Measurements from ENCODE around the gene UNC5C.
A peak's percentile ranks its signal among the peaks of the same experiment; 100 is the strongest.

The UNC5C gene

GRCh38 chr4:95216636-95217035 lies 332.1 kb downstream of the UNC5C start:
- no peak for DNase-seq
- WGBS (ENCODE audit: insufficient coverage), result 100% methylated on average over 2 of the region's 3 CpGs
- ChIA-PET CTCF (no interaction called here), POLR2A (interaction anchor here (0.6 kb wide), 1 partner anchor 22 kb away, joined by 6 read pairs; no protein-coding TSS in a partner anchor)
- Histone ChIP-seq H3K36me3 (ENCODE audit: control insufficient read depth in 4 of 4, insufficient read depth in 4 of 4, low read length in 3 of 4) (no peaks in the 10 kb centered on the region), H3K27me3 (replicated peaks in 2 of 5; ENCODE audit: control insufficient read depth in 4 of 5, insufficient read depth in 5 of 5, low read length in 4 of 5) (no peaks in the 10 kb centered on the region), H3K4me1 (ENCODE audit: control extremely low read depth in 1 of 4, control insufficient read depth in 4 of 4, insufficient read depth in 4 of 4, low read length in 3 of 4) (peaks cover 0 to 7% (median 0%) of the 10 kb centered on the region in 4 experiments), H3K27ac (ENCODE audit: insufficient read depth in 1 of 2, low read depth in 1 of 2, low read length in 2 of 2, poor library complexity in 1 of 2, severe bottlenecking in 2 of 2) (no peak overlapping the region), H3K4me3 (ENCODE audit: control insufficient read depth in 1 of 7, extremely low read depth in 1 of 7, insufficient read depth in 4 of 7, low read depth in 2 of 7, low read length in 6 of 7) (no peak overlapping the region), H3K9me3 (ENCODE audit: control extremely low read depth in 1 of 5, control insufficient read depth in 4 of 5, insufficient read depth in 2 of 5, low read depth in 1 of 5, low read length in 4 of 5) (no peaks in the 10 kb centered on the region)

- DNase-seq, result peak in 1 of 3 donors; percentile 17
- Histone ChIP-seq H3K4me3 (ENCODE audit: control insufficient read depth in 1 of 7, extremely low read depth in 1 of 7, insufficient read depth in 4 of 7, low read depth in 2 of 7, low read length in 6 of 7) (no peak overlapping the region), H3K27ac (ENCODE audit: insufficient read depth in 1 of 2, low read depth in 1 of 2, low read length in 2 of 2, poor library complexity in 1 of 2, severe bottlenecking in 2 of 2) (no peak overlapping the region), H3K27me3 (replicated peaks in 2 of 5; ENCODE audit: control insufficient read depth in 4 of 5, insufficient read depth in 5 of 5, low read length in 4 of 5) (no peaks in the 10 kb centered on the region), H3K9me3 (ENCODE audit: control extremely low read depth in 1 of 5, control insufficient read depth in 4 of 5, insufficient read depth in 2 of 5, low read depth in 1 of 5, low read length in 4 of 5) (no peaks in the 10 kb centered on the region), H3K36me3 (ENCODE audit: control insufficient read depth in 4 of 4, insufficient read depth in 4 of 4, low read length in 3 of 4) (no peaks in the 10 kb centered on the region), H3K4me1 (ENCODE audit: control extremely low read depth in 1 of 4, control insufficient read depth in 4 of 4, insufficient read depth in 4 of 4, low read length in 3 of 4) (peaks cover 0 to 7% (median 0%) of the 10 kb centered on the region in 4 experiments)
- POLR2A ChIA-PET, result interaction anchor here (0.6 kb wide), 1 partner anchor 22 kb away, joined by 6 read pairs; no protein-coding TSS in a partner anchor
- WGBS (ENCODE audit: insufficient coverage), result 96% methylated on average over 5 of the region's 7 CpGs
- CTCF ChIA-PET, result no interaction called here
Observed at GRCh38 chr4:95215991-95216605, 332.7 kb downstream of the UNC5C start.

DNA sequence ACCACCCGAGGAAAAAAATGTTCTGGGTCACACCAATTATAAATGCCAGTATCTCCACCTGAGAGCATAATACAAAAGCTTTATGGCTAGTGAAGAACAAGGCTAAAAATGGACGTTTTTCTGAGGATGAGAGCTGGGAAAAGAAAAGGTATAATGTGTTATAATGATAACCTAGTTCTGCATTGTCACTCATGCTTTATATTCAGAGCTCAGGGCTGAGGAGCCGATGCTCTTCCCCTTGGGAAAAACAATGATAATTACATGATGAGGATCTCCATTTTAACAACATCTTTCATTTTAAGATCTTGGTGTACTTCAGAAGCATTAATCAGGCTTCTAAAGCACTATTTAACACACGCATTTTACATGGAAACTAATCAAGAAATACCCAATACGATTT lies 333.7 kb downstream of the UNC5C start:
- WGBS (ENCODE audit: insufficient coverage), result 100% methylated on average over 1 of the region's 5 CpGs

DNA sequence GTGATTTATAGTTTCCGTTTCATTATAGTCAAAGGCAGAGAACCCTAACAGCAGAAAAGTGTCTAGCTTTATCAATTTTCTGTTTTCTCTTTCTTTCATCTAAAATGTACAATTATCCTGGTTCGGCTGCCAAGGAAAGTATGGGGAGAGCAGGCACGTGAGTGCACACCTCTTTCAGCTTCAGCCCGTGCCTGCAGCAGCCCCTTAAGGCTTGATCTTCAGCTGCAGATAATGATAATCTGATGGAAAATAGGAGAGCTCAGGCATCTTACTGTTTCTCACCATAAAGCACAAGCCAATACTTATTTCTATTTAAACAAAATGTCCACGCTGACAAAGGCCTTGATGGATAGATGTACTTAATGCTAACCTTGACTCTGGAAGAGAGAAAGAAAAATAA lies 334.4 kb downstream of the UNC5C start:
- Histone ChIP-seq H3K4me1 (ENCODE audit: control extremely low read depth in 1 of 4, control insufficient read depth in 4 of 4, insufficient read depth in 4 of 4, low read length in 3 of 4) (peaks cover 0 to 7% (median 0%) of the 10 kb centered on the region in 4 experiments), H3K27ac (ENCODE audit: insufficient read depth in 1 of 2, low read depth in 1 of 2, low read length in 2 of 2, poor library complexity in 1 of 2, severe bottlenecking in 2 of 2) (no peak overlapping the region), H3K36me3 (ENCODE audit: control insufficient read depth in 4 of 4, insufficient read depth in 4 of 4, low read length in 3 of 4) (no peaks in the 10 kb centered on the region), H3K27me3 (replicated peaks in 2 of 5; ENCODE audit: control insufficient read depth in 4 of 5, insufficient read depth in 5 of 5, low read length in 4 of 5) (no peaks in the 10 kb centered on the region), H3K4me3 (ENCODE audit: control insufficient read depth in 1 of 7, extremely low read depth in 1 of 7, insufficient read depth in 4 of 7, low read depth in 2 of 7, low read length in 6 of 7) (no peak overlapping the region), H3K9me3 (ENCODE audit: control extremely low read depth in 1 of 5, control insufficient read depth in 4 of 5, insufficient read depth in 2 of 5, low read depth in 1 of 5, low read length in 4 of 5) (no peaks in the 10 kb centered on the region)
- ChIA-PET POLR2A (no interaction called here), CTCF (interaction anchor here (1.9 kb wide), 1 partner anchor 9 kb away, joined by 6 read pairs; no protein-coding TSS in a partner anchor)
- no peak for DNase-seq
- no CpG with 5 or more reads among the region's 5 CpGs for WGBS (ENCODE audit: insufficient coverage)

More for the DNA sequence above, 333.7 kb downstream of the UNC5C start:
- Histone ChIP-seq H3K4me1 (ENCODE audit: control extremely low read depth in 1 of 4, control insufficient read depth in 4 of 4, insufficient read depth in 4 of 4, low read length in 3 of 4) (peaks cover 0 to 7% (median 0%) of the 10 kb centered on the region in 4 experiments), H3K9me3 (ENCODE audit: control extremely low read depth in 1 of 5, control insufficient read depth in 4 of 5, insufficient read depth in 2 of 5, low read depth in 1 of 5, low read length in 4 of 5) (no peaks in the 10 kb centered on the region), H3K27ac (ENCODE audit: insufficient read depth in 1 of 2, low read depth in 1 of 2, low read length in 2 of 2, poor library complexity in 1 of 2, severe bottlenecking in 2 of 2) (no peak overlapping the region), H3K27me3 (replicated peaks in 2 of 5; ENCODE audit: control insufficient read depth in 4 of 5, insufficient read depth in 5 of 5, low read length in 4 of 5) (no peaks in the 10 kb centered on the region), H3K4me3 (ENCODE audit: control insufficient read depth in 1 of 7, extremely low read depth in 1 of 7, insufficient read depth in 4 of 7, low read depth in 2 of 7, low read length in 6 of 7) (no peak overlapping the region), H3K36me3 (ENCODE audit: control insufficient read depth in 4 of 4, insufficient read depth in 4 of 4, low read length in 3 of 4) (no peaks in the 10 kb centered on the region)
- DNase-seq, result no peak
- ChIA-PET CTCF (interaction anchor here (1.9 kb wide), 1 partner anchor 10 kb away, joined by 6 read pairs; no protein-coding TSS in a partner anchor), POLR2A (no interaction called here)

GRCh38 chr4:95213366-95213765 lies 335.4 kb downstream of the UNC5C start:
- ChIA-PET CTCF (interaction anchor here (1.9 kb wide), 1 partner anchor 8 kb away, joined by 6 read pairs; no protein-coding TSS in a partner anchor), POLR2A (no interaction called here)
- H3K36me3 ChIP-seq (ENCODE audit: control insufficient read depth in 4 of 4, insufficient read depth in 4 of 4, low read length in 3 of 4), result no peaks in the 10 kb centered on the region
- H3K4me1 ChIP-seq (ENCODE audit: control extremely low read depth in 1 of 4, control insufficient read depth in 4 of 4, insufficient read depth in 4 of 4, low read length in 3 of 4), result peaks cover 0 to 7% (median 0%) of the 10 kb centered on the region in 4 experiments
- no peaks in the 10 kb centered on the region for H3K9me3 ChIP-seq (ENCODE audit: control extremely low read depth in 1 of 5, control insufficient read depth in 4 of 5, insufficient read depth in 2 of 5, low read depth in 1 of 5, low read length in 4 of 5)
- no peak overlapping the region for H3K27ac ChIP-seq (ENCODE audit: insufficient read depth in 1 of 2, low read depth in 1 of 2, low read length in 2 of 2, poor library complexity in 1 of 2, severe bottlenecking in 2 of 2)
- H3K4me3 ChIP-seq (ENCODE audit: control insufficient read depth in 1 of 7, extremely low read depth in 1 of 7, insufficient read depth in 4 of 7, low read depth in 2 of 7, low read length in 6 of 7), result no peak overlapping the region
- DNase-seq, result no peak
- H3K27me3 ChIP-seq (replicated peaks in 2 of 5; ENCODE audit: control insufficient read depth in 4 of 5, insufficient read depth in 5 of 5, low read length in 4 of 5), result no peaks in the 10 kb centered on the region
- 98% methylated on average over 6 of the region's 8 CpGs for WGBS (ENCODE audit: insufficient coverage)

DNA sequence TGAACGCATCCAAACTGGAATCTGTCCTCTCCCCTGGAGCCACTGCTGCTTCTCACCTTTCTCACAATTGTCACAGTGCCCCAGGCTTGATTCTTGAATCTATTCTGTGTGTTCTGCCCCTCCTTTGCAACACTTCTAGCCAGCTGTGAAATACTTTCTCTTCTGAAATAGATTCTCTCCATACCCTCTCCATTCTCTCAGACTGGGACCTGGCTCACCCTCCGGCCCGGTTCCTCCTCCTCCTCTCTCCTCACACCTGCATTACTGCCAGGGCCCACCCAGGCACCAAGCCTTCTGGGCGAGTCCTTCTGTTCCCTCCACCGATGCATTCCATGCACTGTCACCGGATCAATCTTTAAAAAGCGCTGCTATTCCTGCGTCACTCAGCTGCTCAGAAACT lies 336.1 kb downstream of the UNC5C start:
- ChIA-PET CTCF (no interaction called here), POLR2A (no interaction called here)
- DNase-seq, result no peak
- Histone ChIP-seq H3K4me3 (ENCODE audit: control insufficient read depth in 1 of 7, extremely low read depth in 1 of 7, insufficient read depth in 4 of 7, low read depth in 2 of 7, low read length in 6 of 7) (no peak overlapping the region), H3K9me3 (ENCODE audit: control extremely low read depth in 1 of 5, control insufficient read depth in 4 of 5, insufficient read depth in 2 of 5, low read depth in 1 of 5, low read length in 4 of 5) (no peaks in the 10 kb centered on the region), H3K4me1 (ENCODE audit: control extremely low read depth in 1 of 4, control insufficient read depth in 4 of 4, insufficient read depth in 4 of 4, low read length in 3 of 4) (peaks cover 0 to 7% (median 0%) of the 10 kb centered on the region in 4 experiments), H3K27me3 (replicated peaks in 2 of 5; ENCODE audit: control insufficient read depth in 4 of 5, insufficient read depth in 5 of 5, low read length in 4 of 5) (no peaks in the 10 kb centered on the region), H3K36me3 (ENCODE audit: control insufficient read depth in 4 of 4, insufficient read depth in 4 of 4, low read length in 3 of 4) (no peaks in the 10 kb centered on the region), H3K27ac (ENCODE audit: insufficient read depth in 1 of 2, low read depth in 1 of 2, low read length in 2 of 2, poor library complexity in 1 of 2, severe bottlenecking in 2 of 2) (no peak overlapping the region)
- WGBS (ENCODE audit: insufficient coverage), result 89% methylated on average over 8 of the region's 8 CpGs

GRCh38 chr4:95209927-95210326 lies 338.8 kb downstream of the UNC5C start:
- Histone ChIP-seq H3K4me3 (ENCODE audit: control insufficient read depth in 1 of 7, extremely low read depth in 1 of 7, insufficient read depth in 4 of 7, low read depth in 2 of 7, low read length in 6 of 7) (no peak overlapping the region), H3K27ac (ENCODE audit: insufficient read depth in 1 of 2, low read depth in 1 of 2, low read length in 2 of 2, poor library complexity in 1 of 2, severe bottlenecking in 2 of 2) (no peak overlapping the region), H3K36me3 (ENCODE audit: control insufficient read depth in 4 of 4, insufficient read depth in 4 of 4, low read length in 3 of 4) (no peaks in the 10 kb centered on the region), H3K27me3 (replicated peaks in 2 of 5; ENCODE audit: control insufficient read depth in 4 of 5, insufficient read depth in 5 of 5, low read length in 4 of 5) (no peaks in the 10 kb centered on the region), H3K9me3 (ENCODE audit: control extremely low read depth in 1 of 5, control insufficient read depth in 4 of 5, insufficient read depth in 2 of 5, low read depth in 1 of 5, low read length in 4 of 5) (no peaks in the 10 kb centered on the region), H3K4me1 (ENCODE audit: control extremely low read depth in 1 of 4, control insufficient read depth in 4 of 4, insufficient read depth in 4 of 4, low read length in 3 of 4) (no peaks in the 10 kb centered on the region)
- ChIA-PET POLR2A (no interaction called here), CTCF (no interaction called here)
- no CpG with 5 or more reads among the region's 1 CpG for WGBS (ENCODE audit: insufficient coverage)
- no peak for DNase-seq
